HG02840 (cell line): Measurements from ENCODE around the gene DDR2.
"Not testable (repeated sequence)": the region's sequence is repeated elsewhere in the genome, so short reads cannot be mapped to it uniquely, and the experiment has no call there.

Source experiments
- ATAC-seq: cut with Tn5 transposase; IDR thresholded peaks from one replicate; pipeline ENCODE4 v1.9.1; 2021; ENCODE audit warnings: mild to moderate bottlenecking, moderate library complexity, moderate number of reproducible peaks; ENCODE audit not compliant: unreplicated experiment, low FRiP score

DDR2 gene

GRCh38 chr1:162753998-162754585 lies 121.8 kb downstream of the DDR2 start:
- ATAC-seq = no peak

- no peak for ATAC-seq
Measured at GRCh38 chr1:162755306-162755705, 123.0 kb downstream of the DDR2 start.

- no peak for ATAC-seq
Measured at GRCh38 chr1:162756523-162756922, 124.3 kb downstream of the DDR2 start.

- no peak for ATAC-seq
Measured at GRCh38 chr1:162757476-162757875, 125.2 kb downstream of the DDR2 start.

GRCh38 chr1:162765788-162766187 lies 133.5 kb downstream of the DDR2 start:
- ATAC-seq = no peak

- ATAC-seq = no peak
Measured at GRCh38 chr1:162772571-162773154, 140.4 kb downstream of the DDR2 start.

- ATAC-seq = no peak
Measured at GRCh38 chr1:162774007-162774406, 141.7 kb downstream of the DDR2 start.

GRCh38 chr1:162779043-162779442 lies 146.8 kb downstream of the DDR2 start:
- no peak for ATAC-seq

GRCh38 chr1:162782671-162783070 lies 150.4 kb downstream of the DDR2 start:
- no peak for ATAC-seq

GRCh38 chr1:162784926-162785325 lies 152.7 kb downstream of the DDR2 start:
- ATAC-seq = not testable (repeated sequence)

GRCh38 chr1:162788783-162789182 lies 156.5 kb downstream of the DDR2 start:
- ATAC-seq = not testable (repeated sequence)

- peak; percentile 99 for ATAC-seq
Measured at GRCh38 chr1:162790303-162790984, 158.2 kb downstream of the DDR2 start, which contains the start of gene HSD17B7. Gene HSD17B7, plus strand, starts transcription at chr1:162790702. Its CDS starts 99 bp downstream, at chr1:162790801.

- not testable (repeated sequence) for ATAC-seq
Measured at GRCh38 chr1:162790985-162791357, 158.7 kb downstream of the DDR2 start.

GRCh38 chr1:162794284-162794683 lies 162.0 kb downstream of the DDR2 start:
- not testable (repeated sequence) for ATAC-seq

- not testable (repeated sequence) for ATAC-seq
Measured at GRCh38 chr1:162796617-162797279, 164.5 kb downstream of the DDR2 start.

- not testable (repeated sequence) for ATAC-seq
Measured at GRCh38 chr1:162799995-162800830, 167.9 kb downstream of the DDR2 start.

- not testable (repeated sequence) for ATAC-seq
Measured at GRCh38 chr1:162807503-162807902, 175.2 kb downstream of the DDR2 start.

- ATAC-seq = not testable (repeated sequence)
Measured at GRCh38 chr1:162812357-162812756, 180.1 kb downstream of the DDR2 start.

- not testable (repeated sequence) for ATAC-seq
Measured at GRCh38 chr1:162818136-162818535, 185.9 kb downstream of the DDR2 start.

GRCh38 chr1:162818666-162819065 lies 186.4 kb downstream of the DDR2 start:
- ATAC-seq = not testable (repeated sequence)
